HAP-1 (cell line): ENCODE data around the gene ZSCAN29.

Experiments used
- DNase-seq, 2 experiments: peaks; one replicate each; pipeline ENCODE4 v3.0.0-alpha.2; 2016 to 2020; ENCODE audit warnings: low spot score in 2 of 2
- H3K27me3 ChIP-seq: fragments of 250-450 bp; sonication (Bioruptor Pico); 2 replicates; pipeline ENCODE4 v1.5.1; 2020; ENCODE audit warnings: low read depth, mild to moderate bottlenecking, moderate library complexity
- H3K36me3 ChIP-seq: fragments of 250-450 bp; sonication (Bioruptor Pico); replicated peaks from 2 replicates; pipeline ENCODE4 v1.5.1; 2020; ENCODE audit warnings: mild to moderate bottlenecking
- H3K4me1 ChIP-seq: fragments of 250-450 bp; sonication (Bioruptor Pico); 2 replicates; pipeline ENCODE4 v1.5.1; 2020; ENCODE audit warnings: mild to moderate bottlenecking
- H3K4me3 ChIP-seq: fragments of 250-450 bp; sonication (Bioruptor Pico); 2 replicates; pipeline ENCODE4 v1.5.1; 2020; ENCODE audit warnings: mild to moderate bottlenecking, moderate library complexity
- H3K9me3 ChIP-seq: fragments of 250-450 bp; sonication (Bioruptor Pico); 2 replicates; pipeline ENCODE4 v1.5.1; 2020; ENCODE audit warnings: mild to moderate bottlenecking, moderate library complexity
- in situ Hi-C: fragments of 300-500 bp; cut with MboI; formaldehyde crosslinking; loops from 3 replicates; pipeline ENCODE4 v1.14.3; 2020; ENCODE audit warnings: low sequenced_read_pairs, inconsistent platforms, mixed read lengths

The ZSCAN29 gene

GRCh38 chr15:43382310-43382709 lies 11.5 kb upstream of the ZSCAN29 start:
- Histone ChIP-seq H3K4me3 (no peak overlapping the region), H3K36me3 (peaks cover 78% of the 10 kb centered on the region), H3K9me3 (no peaks in the 10 kb centered on the region), H3K4me1 (no peaks in the 10 kb centered on the region), H3K27me3 (no peaks in the 10 kb centered on the region)
- in situ Hi-C loops = loop anchor here (5.0 kb wide), 1 partner anchor 50 kb away; no protein-coding TSS in a partner anchor
- no peak for DNase-seq

GRCh38 chr15:43378601-43379000 lies 7.8 kb upstream of the ZSCAN29 start:
- H3K9me3 ChIP-seq = no peaks in the 10 kb centered on the region
- H3K4me3 ChIP-seq = no peak overlapping the region
- no peaks in the 10 kb centered on the region for H3K27me3 ChIP-seq
- no peaks in the 10 kb centered on the region for H3K4me1 ChIP-seq
- DNase-seq = no peak
- H3K36me3 ChIP-seq = peaks cover 56% of the 10 kb centered on the region
- in situ Hi-C loops = no loop called here

GRCh38 chr15:43376017-43376705 lies 5.3 kb upstream of the ZSCAN29 start:
- in situ Hi-C loops = no loop called here

GRCh38 chr15:43370310-43370974 lies 401 bp downstream of the ZSCAN29 start:
- H3K36me3 ChIP-seq = peaks cover 30% of the 10 kb centered on the region
- H3K4me3 ChIP-seq = peak overlapping the region; percentile 90
- DNase-seq = peak in 1 of 2 experiments; percentile 59
- H3K4me1 ChIP-seq = peaks cover 6% of the 10 kb centered on the region
- H3K9me3 ChIP-seq = no peaks in the 10 kb centered on the region
- no peaks in the 10 kb centered on the region for H3K27me3 ChIP-seq
- in situ Hi-C loops = no loop called here

More at GRCh38 chr15:43376017-43376705, 5.3 kb upstream of the ZSCAN29 start:
- no peaks in the 10 kb centered on the region for H3K27me3 ChIP-seq
- peak; percentile 49 to 58 for DNase-seq
- H3K9me3 ChIP-seq = no peaks in the 10 kb centered on the region
- peaks cover 38% of the 10 kb centered on the region for H3K36me3 ChIP-seq
- H3K4me3 ChIP-seq = no peak overlapping the region
- H3K4me1 ChIP-seq = peaks cover 3% of the 10 kb centered on the region; the same call in 1 of the 2 replicates

DNA sequence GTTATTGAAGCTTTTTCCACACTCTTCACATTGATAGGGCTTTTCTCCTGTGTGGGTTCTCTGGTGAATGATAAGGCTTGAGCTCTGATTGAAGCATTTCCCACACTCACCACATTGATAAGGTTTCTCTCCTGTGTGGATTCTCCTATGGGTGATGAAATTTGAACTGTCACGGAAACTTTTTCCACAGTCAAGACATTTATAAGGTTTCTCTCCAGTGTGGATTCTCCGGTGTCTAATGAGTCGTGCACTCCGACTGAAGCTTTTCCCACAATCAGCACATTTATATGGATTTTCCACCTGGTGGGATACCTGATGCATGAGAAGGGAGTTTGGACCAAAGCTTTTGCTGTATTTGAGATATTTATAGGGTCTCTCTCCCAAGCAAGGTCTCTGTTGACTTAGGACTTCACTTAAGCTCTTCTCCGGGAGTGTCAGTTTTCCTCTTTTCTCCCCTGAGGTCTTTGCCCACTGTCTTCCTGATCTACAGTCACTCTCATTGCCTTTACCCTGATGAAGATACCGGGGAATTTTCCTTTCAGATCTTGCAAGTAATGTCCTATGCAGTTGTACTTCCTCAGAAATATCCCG lies 9.4 kb downstream of the ZSCAN29 start:
- DNase-seq = no peak
- Histone ChIP-seq H3K4me1 (no peaks in the 10 kb centered on the region), H3K27me3 (no peaks in the 10 kb centered on the region), H3K9me3 (peaks cover 12% of the 10 kb centered on the region), H3K36me3 (peaks cover 65% of the 10 kb centered on the region), H3K4me3 (no peak overlapping the region)
- in situ Hi-C loops = no loop called here

DNA sequence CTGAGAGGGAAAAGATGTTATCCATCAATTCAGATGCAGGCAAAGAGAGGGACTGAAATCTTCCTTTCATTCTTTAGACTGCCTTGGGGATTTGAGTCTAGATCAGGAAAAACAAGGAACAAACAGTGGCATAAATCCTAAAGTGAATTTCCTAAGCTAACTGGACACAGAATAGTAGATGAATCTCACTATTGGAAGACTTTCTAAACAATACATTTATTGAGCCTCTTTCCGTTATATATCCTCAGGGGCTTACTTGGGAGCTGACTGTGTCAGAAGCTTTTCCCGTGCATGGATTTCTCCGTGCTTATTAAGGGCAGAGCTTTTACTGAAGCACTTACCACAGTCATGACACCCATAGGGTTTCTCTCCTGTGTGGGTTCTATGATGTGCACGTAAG lies 10.0 kb downstream of the ZSCAN29 start:
- Histone ChIP-seq H3K4me3 (no peak overlapping the region), H3K27me3 (no peaks in the 10 kb centered on the region), H3K9me3 (peaks cover 12% of the 10 kb centered on the region), H3K4me1 (no peaks in the 10 kb centered on the region), H3K36me3 (peaks cover 59% of the 10 kb centered on the region)
- in situ Hi-C loops = no loop called here
- DNase-seq = no peak

DNA sequence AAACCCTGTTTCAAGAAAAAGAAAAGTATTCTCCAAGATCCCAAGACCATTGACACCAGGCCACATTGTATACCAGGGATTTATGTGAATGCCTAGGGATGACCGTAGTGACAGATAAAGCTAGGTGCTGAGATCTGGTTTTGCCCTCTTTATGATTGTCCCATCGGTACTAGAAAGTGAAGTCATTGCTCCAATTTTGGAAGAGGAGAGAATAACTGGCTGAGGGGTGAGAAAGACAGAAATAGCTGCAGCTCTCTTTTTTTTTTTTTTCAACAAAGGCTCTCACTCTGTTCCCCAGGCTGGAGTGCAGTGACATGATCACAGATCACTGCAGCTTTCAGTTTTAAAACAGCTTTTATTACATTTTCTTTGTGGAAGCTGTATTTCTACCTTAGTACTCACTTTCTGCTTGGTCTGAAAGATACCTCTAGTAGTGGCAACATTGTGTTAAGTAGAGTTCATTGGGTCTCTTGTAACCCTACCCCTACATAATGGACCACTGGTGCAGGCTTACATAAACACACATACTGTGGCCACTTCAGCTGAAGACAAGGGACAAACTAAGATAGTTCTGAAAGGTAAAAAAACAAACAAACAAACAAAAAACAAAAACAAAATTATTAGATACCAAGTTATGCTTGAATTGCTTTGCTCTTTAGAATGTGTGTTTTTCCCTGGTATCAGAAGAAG lies 18.0 kb downstream of the ZSCAN29 start:
- Histone ChIP-seq H3K36me3 (no peaks in the 10 kb centered on the region), H3K27me3 (no peaks in the 10 kb centered on the region; the same call in 1 of the 2 replicates), H3K9me3 (no peaks in the 10 kb centered on the region), H3K4me3 (no peak overlapping the region), H3K4me1 (no peaks in the 10 kb centered on the region)
- DNase-seq = no peak
- in situ Hi-C loops = no loop called here

GRCh38 chr15:43347114-43347513 lies 23.7 kb downstream of the ZSCAN29 start:
- H3K9me3 ChIP-seq = no peaks in the 10 kb centered on the region
- DNase-seq = no peak
- in situ Hi-C loops = no loop called here
- no peaks in the 10 kb centered on the region for H3K36me3 ChIP-seq
- no peaks in the 10 kb centered on the region; the same call in 1 of the 2 replicates for H3K27me3 ChIP-seq
- H3K4me1 ChIP-seq = no peaks in the 10 kb centered on the region
- no peak overlapping the region for H3K4me3 ChIP-seq

DNA sequence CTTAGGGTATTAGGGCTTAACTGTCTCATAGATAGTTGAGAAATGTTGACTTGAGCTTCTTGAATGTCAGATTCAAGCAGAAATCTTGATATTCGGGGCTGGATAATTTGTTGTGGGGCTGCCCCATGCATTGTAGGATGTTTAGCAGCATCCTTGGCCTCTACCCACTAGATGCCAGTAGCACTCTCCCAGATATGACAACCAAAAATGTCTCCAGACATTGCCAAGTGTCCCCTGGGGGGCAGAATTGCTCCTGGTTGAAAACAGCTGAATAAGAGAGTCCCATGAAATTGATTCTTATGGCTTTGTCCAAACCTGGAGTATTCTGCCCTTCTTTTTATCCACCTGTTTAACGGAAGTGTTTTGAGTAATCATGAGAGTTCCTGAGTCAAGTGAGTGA lies 24.5 kb downstream of the ZSCAN29 start:
- Histone ChIP-seq H3K4me3 (no peak overlapping the region), H3K36me3 (no peaks in the 10 kb centered on the region), H3K4me1 (no peaks in the 10 kb centered on the region), H3K27me3 (no peaks in the 10 kb centered on the region; the same call in 1 of the 2 replicates), H3K9me3 (no peaks in the 10 kb centered on the region)
- peak in 1 of 2 experiments; percentile 14 for DNase-seq
- in situ Hi-C loops = no loop called here

- no peak for DNase-seq
- Histone ChIP-seq H3K9me3 (no peaks in the 10 kb centered on the region), H3K4me3 (no peak overlapping the region), H3K4me1 (no peaks in the 10 kb centered on the region), H3K27me3 (peaks cover 8% of the 10 kb centered on the region), H3K36me3 (no peaks in the 10 kb centered on the region)
- in situ Hi-C loops = no loop called here
These were observed 40.1 kb downstream of the ZSCAN29 start for GRCh38 chr15:43330780-43331087.

DNA sequence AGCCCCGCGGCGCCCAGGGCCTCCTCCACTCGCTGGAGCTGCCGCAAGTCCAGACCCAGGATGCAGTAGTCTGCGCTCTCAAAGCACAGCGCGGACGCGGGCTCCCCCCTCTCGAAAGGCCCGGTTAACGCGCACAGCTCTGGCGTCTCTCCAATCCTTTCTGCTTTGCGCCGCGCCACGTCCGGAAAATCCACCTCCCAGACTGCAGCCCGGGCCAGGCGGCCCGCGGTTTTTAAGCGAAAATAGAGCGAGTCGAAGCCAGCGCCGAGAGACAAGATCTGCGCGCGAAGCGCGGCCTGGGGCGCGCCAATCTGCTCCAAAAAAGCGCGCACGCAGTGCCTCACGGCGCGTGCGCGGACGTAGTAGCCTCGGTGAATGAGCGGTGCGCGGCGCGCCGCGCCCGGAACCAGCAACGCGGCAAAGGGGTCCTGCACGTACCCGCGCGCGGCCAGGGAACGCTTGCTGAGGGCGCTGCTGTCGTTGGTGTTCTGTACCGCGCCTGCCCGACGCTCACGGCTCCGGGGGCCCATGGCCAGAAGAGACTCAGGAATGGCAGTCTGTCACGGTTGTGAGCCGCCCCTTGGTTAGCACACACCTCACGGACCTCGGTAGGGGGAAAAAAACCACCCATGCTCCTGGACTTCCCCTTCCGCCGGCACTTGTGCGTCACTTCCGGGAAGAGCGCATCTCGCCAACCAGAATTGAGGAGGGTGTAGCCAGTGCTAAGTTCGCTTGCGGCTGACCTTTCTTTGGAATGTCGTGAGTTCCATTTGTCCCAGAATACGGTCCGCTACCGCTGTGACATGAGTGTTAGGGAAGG lies 40.7 kb downstream of the ZSCAN29 start, which contains the start of gene LCMT2:
TSS of gene LCMT2 (minus strand) at position 614 of the 820 bp plus-strand sequence. CDS start at position 530, 84 bp downstream.
- peaks cover 11% of the 10 kb centered on the region for H3K27me3 ChIP-seq
- no peak for DNase-seq
- in situ Hi-C loops = no loop called here

DNA sequence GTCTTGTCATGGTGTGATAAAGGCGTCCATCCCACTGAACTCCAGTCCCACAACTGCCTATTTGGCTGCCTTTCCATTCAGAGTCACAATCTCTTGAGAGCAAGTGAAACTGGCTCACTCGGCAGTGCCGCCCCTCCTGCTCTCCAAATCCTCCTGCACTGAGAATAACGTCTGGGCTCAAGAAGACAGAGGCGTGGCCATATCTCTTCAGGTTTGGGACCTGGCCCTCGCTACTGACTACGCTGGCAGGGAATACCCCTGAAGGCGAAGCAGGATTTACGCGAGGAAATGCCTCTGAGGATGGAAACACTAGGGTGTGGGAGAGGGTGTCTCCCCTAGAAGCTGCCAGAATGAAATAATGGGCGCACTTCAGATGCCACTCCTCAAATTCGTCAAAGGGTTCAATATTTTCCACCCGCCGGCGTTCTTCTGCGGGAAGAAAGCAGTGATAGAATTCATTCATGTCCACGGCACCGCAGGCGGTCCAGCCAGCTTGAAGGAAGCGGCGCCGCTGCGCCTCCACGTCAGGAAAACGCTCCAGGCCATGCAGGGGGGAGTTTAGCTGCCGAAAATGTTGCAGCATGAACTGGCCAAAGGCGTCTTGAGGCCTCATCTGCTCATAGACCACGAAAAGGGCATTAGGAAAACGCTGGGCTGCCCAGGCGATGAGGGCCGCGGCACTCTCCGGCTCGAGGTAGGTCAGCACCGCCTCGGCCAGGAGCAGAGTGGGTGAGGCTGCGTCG lies 41.5 kb downstream of the ZSCAN29 start:
- DNase-seq = no peak
- Histone ChIP-seq H3K4me1 (no peaks in the 10 kb centered on the region), H3K9me3 (no peaks in the 10 kb centered on the region), H3K36me3 (no peaks in the 10 kb centered on the region), H3K4me3 (no peak overlapping the region), H3K27me3 (peaks cover 16% of the 10 kb centered on the region)
- in situ Hi-C loops = no loop called here

More for the DNA sequence above, 40.7 kb downstream of the ZSCAN29 start, which contains the start of gene LCMT2:
- H3K9me3 ChIP-seq = no peaks in the 10 kb centered on the region
- no peaks in the 10 kb centered on the region for H3K4me1 ChIP-seq
- H3K36me3 ChIP-seq = no peaks in the 10 kb centered on the region
- no peak within 1 kb of the TSS for H3K4me3 ChIP-seq
